Neural progenitor cell (in vitro differentiated cells): ENCODE data around the gene ZXDC.

Experiments
- EZH2 ChIP-seq: fragments of 200-600 bp; sonication (generic); IDR thresholded peaks from 2 replicates; pipeline ENCODE4 v1.6.1; 2017; ENCODE audit warnings: antibody characterized with exemption, mild to moderate bottlenecking, moderate library complexity
- TF ChIP-seq, protein P1 (sequence below): fragments of 200-600 bp; sonication (generic); IDR thresholded peaks from 2 replicates; pipeline ENCODE4 v1.5.1; 2017; ENCODE audit warnings: antibody characterized with exemption, mild to moderate bottlenecking

DNA sequence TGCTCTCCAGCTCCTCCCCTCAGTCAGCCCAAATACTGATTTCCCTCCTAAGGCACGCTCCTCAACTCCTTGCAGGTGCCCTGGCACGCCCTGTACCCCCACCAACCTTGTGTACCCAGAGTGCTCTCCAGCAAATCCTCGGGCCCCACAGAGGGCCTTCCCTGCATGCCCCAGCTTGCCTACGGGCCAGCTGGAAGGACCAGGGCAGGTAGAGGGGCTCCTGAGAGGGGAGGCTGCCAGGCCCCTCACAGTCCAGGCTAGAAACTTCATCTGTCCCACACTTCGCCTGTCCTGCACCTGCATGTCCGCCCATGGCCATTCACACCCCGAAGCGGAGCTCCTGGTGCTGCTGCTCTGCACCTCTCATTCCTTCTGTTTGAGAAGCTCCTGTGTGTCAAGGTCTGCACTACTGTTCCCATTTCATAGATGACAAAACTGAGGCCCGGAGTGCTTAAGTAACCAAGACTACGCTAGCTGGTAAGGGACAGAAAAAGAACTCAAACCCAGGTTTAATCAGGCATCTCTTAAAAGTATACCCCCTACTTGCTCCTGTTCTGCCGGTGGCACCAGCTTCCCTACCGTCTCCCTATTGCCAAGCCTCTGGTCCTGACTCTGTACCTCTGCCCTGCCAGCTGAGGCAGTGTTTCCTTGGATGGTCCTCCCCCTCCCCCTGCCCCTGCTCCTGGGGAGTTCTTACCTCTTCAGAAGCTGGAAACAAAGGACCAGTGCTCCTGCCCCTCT is 35.6 kb downstream of the ZXDC start:
- TF ChIP-seq, protein P1, sequence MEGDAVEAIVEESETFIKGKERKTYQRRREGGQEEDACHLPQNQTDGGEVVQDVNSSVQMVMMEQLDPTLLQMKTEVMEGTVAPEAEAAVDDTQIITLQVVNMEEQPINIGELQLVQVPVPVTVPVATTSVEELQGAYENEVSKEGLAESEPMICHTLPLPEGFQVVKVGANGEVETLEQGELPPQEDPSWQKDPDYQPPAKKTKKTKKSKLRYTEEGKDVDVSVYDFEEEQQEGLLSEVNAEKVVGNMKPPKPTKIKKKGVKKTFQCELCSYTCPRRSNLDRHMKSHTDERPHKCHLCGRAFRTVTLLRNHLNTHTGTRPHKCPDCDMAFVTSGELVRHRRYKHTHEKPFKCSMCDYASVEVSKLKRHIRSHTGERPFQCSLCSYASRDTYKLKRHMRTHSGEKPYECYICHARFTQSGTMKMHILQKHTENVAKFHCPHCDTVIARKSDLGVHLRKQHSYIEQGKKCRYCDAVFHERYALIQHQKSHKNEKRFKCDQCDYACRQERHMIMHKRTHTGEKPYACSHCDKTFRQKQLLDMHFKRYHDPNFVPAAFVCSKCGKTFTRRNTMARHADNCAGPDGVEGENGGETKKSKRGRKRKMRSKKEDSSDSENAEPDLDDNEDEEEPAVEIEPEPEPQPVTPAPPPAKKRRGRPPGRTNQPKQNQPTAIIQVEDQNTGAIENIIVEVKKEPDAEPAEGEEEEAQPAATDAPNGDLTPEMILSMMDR, result no peak
- TF ChIP-seq EZH2, result no peak
